ENCODE results near the gene PLB1.

GRCh38 chr2:28567061-28567471 is 71.2 kb downstream of the PLB1 start:
- peak in 1 of 4 experiments; percentile 20 for TF ChIP-seq CTCF (IDR thresholded peaks at IDR 0.05)
- no peak for TF ChIP-seq POLR2A (IDR thresholded peaks at IDR 0.05)

Data from prostate gland (tissue), 2 donors.